Stimulated activated naive CD8-positive, alpha-beta T cell treated with anti-CD3 and anti-CD28 coated beads, Interleukin-15, Interleukin-2, amounts not matched to agents 100 U/mL and 50 U/mL, for 24 hours (primary cell): ENCODE measurements around the gene SEM1.
"Not testable (repeated sequence)": the region's sequence is repeated elsewhere in the genome, so short reads cannot be mapped to it uniquely, and the experiment has no call there.

Source experiments
- ATAC-seq: fragments of 150-1000 bp; cut with Tn5 transposase; one replicate; pipeline ENCODE4 v1.10.0; 2021
- DNase-seq: peaks from one replicate; pipeline ENCODE4 v3.0.0; 2021

The SEM1 gene

GRCh38 chr7:96662151-96662550, 47.5 kb downstream of the SEM1 start:
- ATAC-seq, DNase-seq: not testable (repeated sequence)

DNA sequence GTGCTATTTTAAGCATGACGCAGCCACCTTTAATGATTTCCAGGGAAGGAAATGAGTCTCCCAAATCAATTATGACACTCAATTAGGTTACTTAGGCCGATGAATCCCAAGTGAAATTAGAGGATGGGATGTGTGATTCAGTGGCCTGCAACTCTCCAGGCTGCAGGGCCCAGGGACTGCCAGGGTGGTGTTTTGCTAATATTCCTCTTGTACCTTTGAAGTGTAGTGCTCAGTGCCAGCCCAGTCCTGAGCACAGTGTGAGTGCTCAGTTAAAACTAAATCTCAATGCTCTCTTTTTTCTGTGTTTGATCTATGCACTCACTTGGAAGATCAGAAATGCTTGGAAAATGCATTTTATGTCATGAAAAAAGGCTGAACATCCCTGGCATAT, 51.6 kb downstream of the SEM1 start:
- ATAC-seq, result no peak

DNA sequence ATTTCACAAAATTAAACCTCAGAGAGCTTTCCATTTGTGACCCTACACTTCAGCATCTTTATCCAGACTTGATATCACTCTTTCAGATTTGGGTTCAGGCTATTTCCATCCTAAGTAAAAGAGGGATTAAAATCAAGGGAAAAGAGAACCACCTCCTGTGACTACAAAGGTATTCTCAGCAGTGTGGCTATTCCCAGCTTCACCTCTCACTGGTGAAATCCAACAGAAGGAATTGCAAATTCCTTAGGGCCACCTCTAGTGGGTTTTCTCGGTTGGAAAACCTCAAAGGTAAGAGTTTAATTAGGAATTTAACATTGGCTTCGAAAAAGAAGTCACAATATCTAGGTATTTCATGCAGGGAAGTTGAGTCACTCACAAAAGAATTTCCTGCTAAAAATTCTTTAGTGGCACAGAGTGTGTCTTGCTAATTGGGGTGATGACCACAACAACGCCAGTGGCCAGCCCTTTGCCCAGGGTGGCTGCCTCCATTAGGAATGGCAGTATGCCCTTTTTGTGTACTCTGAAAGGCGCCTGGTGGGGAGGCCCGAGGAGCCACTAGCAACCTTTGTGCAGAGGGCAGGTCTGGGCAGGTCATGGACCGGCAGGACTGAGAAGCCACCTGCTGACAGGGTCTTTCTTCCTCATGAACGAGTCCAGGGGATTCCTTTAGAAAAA, 52.2 kb downstream of the SEM1 start:
- DNase-seq, result no peak
- ATAC-seq, result no peak

More for the DNA sequence above, 51.6 kb downstream of the SEM1 start:
- DNase-seq, result no peak

DNA sequence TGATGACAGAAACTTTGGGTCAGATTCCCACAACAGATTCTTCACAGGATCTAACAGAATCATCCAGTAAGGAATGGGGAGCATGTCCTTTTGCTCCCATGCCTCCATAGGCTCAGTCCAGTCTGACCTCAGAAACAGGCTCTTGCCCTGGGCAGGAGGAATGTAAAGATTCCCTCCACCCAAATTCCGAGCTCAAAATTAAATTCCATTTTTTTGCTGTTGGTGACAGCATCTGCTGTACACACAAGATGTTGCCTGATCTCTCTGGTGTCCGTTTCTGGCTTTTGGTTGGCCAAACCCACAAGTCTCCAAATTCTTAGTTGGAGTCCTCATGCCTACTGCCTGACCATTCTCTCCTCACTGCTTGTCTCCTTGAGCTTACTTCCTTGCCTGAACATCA, 53.7 kb downstream of the SEM1 start:
- no peak for ATAC-seq
- DNase-seq, result no peak

- DNase-seq, result no peak
These were observed 54.9 kb downstream of the SEM1 start for GRCh38 chr7:96654630-96655188.

GRCh38 chr7:96649981-96650380, 59.7 kb downstream of the SEM1 start:
- ATAC-seq, result no peak
- no peak for DNase-seq

More at GRCh38 chr7:96654630-96655188, 54.9 kb downstream of the SEM1 start:
- no peak for ATAC-seq

DNA sequence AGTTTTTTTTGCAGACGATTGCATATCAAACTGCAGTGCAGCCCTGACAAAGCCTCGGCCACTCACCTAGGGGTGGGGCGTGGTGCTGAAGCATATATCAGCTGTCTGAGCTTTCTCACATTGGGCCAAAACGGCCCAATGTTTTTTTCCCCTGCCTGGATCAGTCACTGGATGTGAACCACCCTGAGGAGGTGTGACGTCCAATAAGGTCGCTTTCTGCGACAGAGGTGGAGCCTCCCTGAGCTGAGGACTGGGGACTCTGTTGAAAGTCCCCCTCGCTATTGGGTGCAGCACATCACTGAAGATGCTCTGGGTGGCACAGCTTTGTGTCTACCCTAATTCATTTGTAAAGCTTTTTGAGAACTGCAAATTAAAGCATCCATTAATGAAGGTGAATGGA, 60.9 kb downstream of the SEM1 start:
- DNase-seq (no peak), ATAC-seq (no peak)

GRCh38 chr7:96647733-96648132, 61.9 kb downstream of the SEM1 start:
- DNase-seq (no peak), ATAC-seq (no peak)

- ATAC-seq (no peak), DNase-seq (no peak)
These were observed 64.6 kb downstream of the SEM1 start for GRCh38 chr7:96645084-96645483.

- ATAC-seq, DNase-seq: not testable (repeated sequence)
These were observed 66.2 kb downstream of the SEM1 start for GRCh38 chr7:96643436-96643835.

- ATAC-seq, result no peak
- DNase-seq, result no peak
These were observed 69.6 kb downstream of the SEM1 start for GRCh38 chr7:96640054-96640453.
